HFFc6 (cell line): ENCODE data around the gene LEPR. TPM values are rescaled to one million over a fixed set of nuclear protein-coding genes. Genes with fewer than 3 reads are reported as not detected.

Experiments
- DNase-seq: peaks from one replicate; pipeline ENCODE4 v3.0.0-alpha.2; 2018
- H3K27ac Mint-ChIP-seq: 2 replicates; pipeline ENCODE4 v1.8.0; 2020; ENCODE audit warnings: mild to moderate bottlenecking, mixed read lengths
- H3K27me3 Mint-ChIP-seq: 2 replicates; pipeline ENCODE4 v1.8.0; 2021; ENCODE audit warnings: mild to moderate bottlenecking, moderate library complexity, mixed read lengths; ENCODE audit not compliant: insufficient read depth
- H3K36me3 Mint-ChIP-seq: 2 replicates; pipeline ENCODE4 v1.8.0; 2021; ENCODE audit warnings: low read depth, mixed read lengths
- H3K4me1 Mint-ChIP-seq: 2 replicates; pipeline ENCODE4 v1.8.0; 2020; ENCODE audit warnings: low read depth, mixed read lengths
- H3K4me3 Mint-ChIP-seq: 2 replicates; pipeline ENCODE4 v1.8.0; 2020; ENCODE audit warnings: mild to moderate bottlenecking, moderate library complexity, mixed read lengths
- H3K9me3 Mint-ChIP-seq: 2 replicates; pipeline ENCODE4 v1.8.0; 2020; ENCODE audit warnings: mild to moderate bottlenecking, mixed read lengths
- CTCF ChIP-seq: fragments of 200-600 bp; sonication (generic); IDR thresholded peaks from 2 replicates; pipeline ENCODE4 v1.5.0; 2021; ENCODE audit warnings: antibody characterized with exemption, mild to moderate bottlenecking
- total RNA-seq, 6 experiments: library from RNA; stranded (reverse); fragmentation: NEBNext Ultra II Directional; extraction: Animal tissue kit (Norgen Biotek cat#: 25700); gene quantifications; 2 replicates in 1 of 6; 3 replicates in 5 of 6; pipeline ENCODE4 v1.2.3, GENCODE V29; 2021

LEPR gene
- total RNA-seq, 6 experiments from 2014 or later = 13.5 to 24.8 (median 15.4) TPM

- peak; percentile 83 for DNase-seq
- peaks cover 41% of the 10 kb centered on the region for H3K4me1 Mint-ChIP-seq
- peak overlapping the region; percentile 95 for H3K27ac Mint-ChIP-seq
- H3K4me3 Mint-ChIP-seq = peak overlapping the region; percentile 76
- H3K9me3 Mint-ChIP-seq = no peaks in the 10 kb centered on the region
- no peak for TF ChIP-seq CTCF
- peaks cover 41% of the 10 kb centered on the region for H3K36me3 Mint-ChIP-seq
- no peaks in the 10 kb centered on the region; the same call in 1 of the 2 replicates for H3K27me3 Mint-ChIP-seq
Observed at GRCh38 chr1:65429806-65430205, 9.3 kb downstream of the LEPR start.

GRCh38 chr1:65431111-65431705 lies 10.7 kb downstream of the LEPR start:
- H3K36me3 Mint-ChIP-seq = peaks cover 29% of the 10 kb centered on the region
- H3K27me3 Mint-ChIP-seq = no peaks in the 10 kb centered on the region
- peak; percentile 59 for DNase-seq
- no peaks in the 10 kb centered on the region for H3K9me3 Mint-ChIP-seq
- peak; percentile 88 for TF ChIP-seq CTCF
- H3K4me1 Mint-ChIP-seq = peaks cover 54% of the 10 kb centered on the region
- peak overlapping the region; percentile 41; the same call in 1 of the 2 replicates for H3K4me3 Mint-ChIP-seq
- H3K27ac Mint-ChIP-seq = peak overlapping the region; percentile 95

- peaks cover 56% of the 10 kb centered on the region for H3K4me1 Mint-ChIP-seq
Observed at GRCh38 chr1:65432918-65433317, 12.4 kb downstream of the LEPR start.

GRCh38 chr1:65434255-65434654 lies 13.8 kb downstream of the LEPR start:
- TF ChIP-seq CTCF = peak; percentile 67
- peaks cover 16% of the 10 kb centered on the region for H3K36me3 Mint-ChIP-seq
- no peak for DNase-seq
- H3K4me1 Mint-ChIP-seq = peaks cover 45% of the 10 kb centered on the region
- no peak overlapping the region for H3K4me3 Mint-ChIP-seq
- no peaks in the 10 kb centered on the region for H3K9me3 Mint-ChIP-seq
- peak overlapping the region; percentile 58; the same call in 1 of the 2 replicates for H3K27ac Mint-ChIP-seq
- no peaks in the 10 kb centered on the region for H3K27me3 Mint-ChIP-seq

More at GRCh38 chr1:65432918-65433317, 12.4 kb downstream of the LEPR start:
- TF ChIP-seq CTCF = no peak
- no peak for DNase-seq
- peaks cover 25% of the 10 kb centered on the region for H3K36me3 Mint-ChIP-seq
- no peaks in the 10 kb centered on the region for H3K27me3 Mint-ChIP-seq
- no peaks in the 10 kb centered on the region for H3K9me3 Mint-ChIP-seq
- H3K27ac Mint-ChIP-seq = no peak overlapping the region
- no peak overlapping the region for H3K4me3 Mint-ChIP-seq

GRCh38 chr1:65434760-65435159 lies 14.3 kb downstream of the LEPR start:
- Mint-ChIP-seq H3K36me3 (peaks cover 15% of the 10 kb centered on the region), H3K9me3 (no peaks in the 10 kb centered on the region), H3K4me1 (peaks cover 40% of the 10 kb centered on the region), H3K27ac (peak overlapping the region; percentile 58; the same call in 1 of the 2 replicates), H3K27me3 (no peaks in the 10 kb centered on the region), H3K4me3 (no peak overlapping the region)
- no peak for DNase-seq
- TF ChIP-seq CTCF = no peak
